Urothelium cell line (cell line): ENCODE data around the gene TTLL9.
"Not testable (repeated sequence)": the region's sequence is repeated elsewhere in the genome, so short reads cannot be mapped to it uniquely, and the experiment has no call there.

Experiments used
- DNase-seq: peaks from one replicate; pipeline ENCODE4 v3.0.0; 2011; ENCODE audit warnings: low spot score, mixed read lengths
- FAIRE-seq: peaks from 2 replicates; lab custom pipeline; 2011; peaks lifted over from hg19 to GRCh38; lab: Jason Lieb, UNC

Gene TTLL9

GRCh38 chr20:31869942-31870725 lies at the start of gene TTLL9, which contains the start of gene DUSP15:
Gene TTLL9 (plus strand): TSS chr20:31870634. CDS start chr20:31871127, 493 bp downstream.
Gene DUSP15 (minus strand): TSS chr20:31870527. CDS start chr20:31870337, 190 bp downstream.
- DNase-seq (peak; percentile 70), FAIRE-seq (peak; percentile 48)

- no peak for DNase-seq
- FAIRE-seq, result no peak
These were observed 49.0 kb upstream of the TTLL9 start for GRCh38 chr20:31821427-31821826.

DNA sequence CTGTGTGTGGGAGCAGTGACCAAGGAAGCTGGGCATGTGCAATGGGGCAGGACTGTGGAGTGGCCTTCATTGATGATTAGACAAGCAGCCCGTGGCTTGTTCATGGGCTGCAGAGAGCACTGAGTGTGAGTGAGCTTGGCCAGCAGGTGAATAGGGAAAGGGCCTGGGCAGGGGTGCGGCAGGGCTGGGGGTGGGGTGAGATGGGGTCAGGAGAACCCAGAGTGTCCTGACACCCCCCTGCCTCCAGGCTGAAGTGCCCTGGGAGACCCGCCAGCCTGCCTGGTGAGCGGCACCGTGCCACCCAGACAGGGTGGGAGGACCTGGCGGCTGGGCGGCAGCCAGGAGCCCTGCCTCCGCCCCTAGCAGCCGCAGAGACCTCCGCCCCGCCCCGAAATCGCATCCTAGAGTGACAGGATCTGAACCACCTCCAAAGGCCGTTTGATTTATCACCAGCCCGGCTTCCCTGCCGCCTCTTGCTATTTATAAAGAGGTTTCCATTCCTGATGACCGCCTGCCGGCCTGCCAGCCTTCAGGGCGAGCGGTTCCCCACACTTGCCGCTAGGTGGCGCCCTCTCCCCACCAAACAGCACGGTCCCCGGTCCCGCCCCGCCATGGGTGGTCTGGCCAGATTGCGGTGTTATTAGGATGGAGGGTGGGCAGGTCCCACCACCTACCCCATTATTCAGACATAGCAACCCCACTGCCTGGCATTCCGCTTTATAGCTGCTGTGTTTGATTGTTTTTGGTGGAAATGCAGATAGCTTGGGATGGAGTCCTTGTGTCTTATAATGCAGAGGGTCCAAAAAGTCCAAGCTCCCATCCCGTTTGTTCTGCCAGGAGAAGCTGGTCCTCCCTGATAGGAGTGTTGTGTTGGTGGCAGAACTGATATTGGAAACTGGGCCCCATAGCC lies 47.8 kb upstream of the TTLL9 start:
- peak; percentile 52 for FAIRE-seq

DNA sequence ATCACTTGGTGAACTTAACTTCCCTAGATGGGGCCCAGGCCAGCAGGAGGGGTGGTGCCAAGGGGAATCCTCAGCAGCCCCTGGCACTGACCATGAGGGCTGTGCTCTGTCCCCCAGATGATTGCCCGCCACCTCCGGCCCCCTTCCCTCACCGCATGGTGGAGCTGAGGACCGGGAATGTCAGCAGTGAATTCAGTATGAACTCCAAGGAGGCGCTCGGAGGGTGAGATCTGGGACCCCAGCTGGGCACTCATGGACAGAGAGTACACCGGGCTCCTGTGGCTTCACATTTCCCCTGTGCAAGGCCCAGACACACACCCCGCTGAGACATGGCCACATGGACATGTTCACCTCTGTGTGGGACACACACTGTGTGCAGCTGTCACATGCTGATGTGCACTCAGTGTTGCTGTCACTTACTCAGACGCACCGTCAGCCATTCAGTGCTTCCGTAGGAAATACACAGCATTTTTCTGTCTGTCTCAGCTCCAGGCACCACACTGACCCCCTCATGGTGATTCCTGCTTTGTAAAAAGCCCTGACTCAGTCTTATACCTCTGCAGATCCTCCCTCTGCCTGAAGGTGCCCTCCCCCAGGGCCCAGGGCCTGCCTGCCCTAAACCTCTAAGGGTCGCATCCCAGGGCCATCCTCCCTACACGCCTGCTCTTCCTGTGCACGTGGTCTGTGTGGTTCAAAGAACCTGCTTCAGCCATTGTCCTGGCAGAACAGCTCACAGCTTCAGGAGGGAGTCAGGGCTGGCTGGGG lies 46.9 kb upstream of the TTLL9 start:
- FAIRE-seq (peak; percentile 32), DNase-seq (no peak)

More for the DNA sequence above, 47.8 kb upstream of the TTLL9 start:
- peak; percentile 90 for DNase-seq

DNA sequence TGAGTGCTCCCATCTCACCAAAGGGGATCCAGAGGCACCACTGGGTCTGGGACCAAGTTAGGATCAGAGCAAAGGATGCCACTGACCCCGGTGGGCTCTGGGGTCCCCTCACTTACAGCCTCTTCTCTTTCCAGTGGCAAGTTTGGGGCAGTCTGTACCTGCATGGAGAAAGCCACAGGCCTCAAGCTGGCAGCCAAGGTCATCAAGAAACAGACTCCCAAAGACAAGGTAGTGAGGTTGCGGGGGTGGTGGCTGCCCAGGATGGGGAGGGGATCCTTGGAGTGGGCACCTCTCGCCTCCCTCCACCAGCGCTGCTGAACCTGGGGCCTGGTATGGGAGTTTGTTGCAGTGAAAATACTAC lies 46.3 kb upstream of the TTLL9 start:
- FAIRE-seq (no peak), DNase-seq (no peak)

GRCh38 chr20:31824554-31825313 lies 45.7 kb upstream of the TTLL9 start:
- no peak for FAIRE-seq
- DNase-seq, result no peak

- FAIRE-seq, result no peak
These were observed 44.4 kb upstream of the TTLL9 start for GRCh38 chr20:31826074-31826473.

DNA sequence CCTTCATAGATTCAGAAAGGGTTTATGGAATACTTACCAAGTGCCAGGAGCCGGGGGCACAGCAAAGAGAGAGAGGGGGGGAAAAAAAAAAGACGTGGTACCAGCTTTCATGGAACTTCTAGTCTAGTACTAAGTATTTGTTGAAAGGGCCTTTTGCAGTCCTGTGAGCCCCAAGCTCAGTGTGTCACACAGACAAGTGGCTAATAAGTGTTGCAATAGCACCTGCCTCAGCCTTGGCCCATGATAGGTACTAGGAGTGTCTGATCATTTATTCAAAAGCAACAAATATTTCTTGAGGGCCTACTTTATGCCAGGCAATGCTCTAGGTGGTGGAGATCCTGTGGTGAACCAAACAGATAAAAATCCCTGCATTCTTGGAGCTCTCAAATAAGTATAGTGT lies 43.4 kb upstream of the TTLL9 start:
- no peak for FAIRE-seq
- no peak for DNase-seq

More at GRCh38 chr20:31826074-31826473, 44.4 kb upstream of the TTLL9 start:
- DNase-seq, result no peak

- not testable (repeated sequence) for DNase-seq, FAIRE-seq
These were observed 42.4 kb upstream of the TTLL9 start for GRCh38 chr20:31828016-31828415.

DNA sequence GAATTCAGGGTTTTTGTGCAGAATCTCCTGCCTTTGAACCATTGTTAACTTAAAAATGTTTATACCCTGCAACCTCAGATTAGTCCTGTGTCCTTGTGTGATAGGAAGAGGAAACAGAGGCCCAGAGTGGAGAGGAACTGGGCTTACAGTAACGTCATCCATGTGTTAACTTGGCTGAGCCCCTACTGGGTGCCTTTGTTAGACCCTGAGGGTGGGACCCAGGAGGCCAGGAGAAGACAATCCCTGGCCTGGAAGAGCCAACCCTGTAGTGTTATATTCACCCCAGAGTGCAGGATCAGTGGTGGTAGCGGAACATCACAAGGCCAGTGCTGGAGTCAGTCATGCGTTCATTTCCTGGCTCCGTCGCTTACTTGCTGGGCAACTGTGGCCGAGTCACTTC lies 40.7 kb upstream of the TTLL9 start:
- FAIRE-seq, result no peak
- DNase-seq, result no peak

- no peak for FAIRE-seq
- no peak for DNase-seq
These were observed 39.9 kb upstream of the TTLL9 start for GRCh38 chr20:31830406-31830981.

GRCh38 chr20:31831211-31831610 lies 39.2 kb upstream of the TTLL9 start:
- DNase-seq (no peak), FAIRE-seq (peak; percentile 27)

DNA sequence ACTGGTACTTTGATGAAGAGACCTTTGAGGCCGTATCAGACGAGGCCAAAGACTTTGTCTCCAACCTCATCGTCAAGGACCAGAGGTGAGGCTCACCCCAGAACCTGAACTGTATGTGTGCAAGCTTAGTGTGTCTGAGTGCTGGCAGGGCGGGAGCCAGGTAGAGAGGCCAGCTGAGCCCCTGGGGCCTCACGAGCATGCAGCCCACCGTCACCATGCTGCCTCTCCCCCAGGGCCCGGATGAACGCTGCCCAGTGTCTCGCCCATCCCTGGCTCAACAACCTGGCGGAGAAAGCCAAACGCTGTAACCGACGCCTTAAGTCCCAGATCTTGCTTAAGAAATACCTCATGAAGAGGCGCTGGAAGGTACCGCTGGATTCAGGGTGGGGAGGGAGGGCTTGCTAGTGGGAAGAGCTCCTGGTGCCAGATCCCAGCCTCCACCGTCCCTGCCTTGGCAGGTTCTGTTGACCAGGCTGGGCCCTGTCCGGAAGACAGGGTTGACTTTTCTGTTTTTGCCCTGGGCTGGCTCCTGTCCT lies 38.6 kb upstream of the TTLL9 start:
- DNase-seq (no peak), FAIRE-seq (no peak)

- FAIRE-seq (peak; percentile 46), DNase-seq (peak; percentile 71)
These were observed 37.1 kb upstream of the TTLL9 start for GRCh38 chr20:31833130-31833930.

GRCh38 chr20:31833931-31834521 lies 36.4 kb upstream of the TTLL9 start:
- FAIRE-seq (no peak), DNase-seq (no peak)

GRCh38 chr20:31835554-31835953 lies 34.9 kb upstream of the TTLL9 start:
- peak; percentile 53 for FAIRE-seq

DNA sequence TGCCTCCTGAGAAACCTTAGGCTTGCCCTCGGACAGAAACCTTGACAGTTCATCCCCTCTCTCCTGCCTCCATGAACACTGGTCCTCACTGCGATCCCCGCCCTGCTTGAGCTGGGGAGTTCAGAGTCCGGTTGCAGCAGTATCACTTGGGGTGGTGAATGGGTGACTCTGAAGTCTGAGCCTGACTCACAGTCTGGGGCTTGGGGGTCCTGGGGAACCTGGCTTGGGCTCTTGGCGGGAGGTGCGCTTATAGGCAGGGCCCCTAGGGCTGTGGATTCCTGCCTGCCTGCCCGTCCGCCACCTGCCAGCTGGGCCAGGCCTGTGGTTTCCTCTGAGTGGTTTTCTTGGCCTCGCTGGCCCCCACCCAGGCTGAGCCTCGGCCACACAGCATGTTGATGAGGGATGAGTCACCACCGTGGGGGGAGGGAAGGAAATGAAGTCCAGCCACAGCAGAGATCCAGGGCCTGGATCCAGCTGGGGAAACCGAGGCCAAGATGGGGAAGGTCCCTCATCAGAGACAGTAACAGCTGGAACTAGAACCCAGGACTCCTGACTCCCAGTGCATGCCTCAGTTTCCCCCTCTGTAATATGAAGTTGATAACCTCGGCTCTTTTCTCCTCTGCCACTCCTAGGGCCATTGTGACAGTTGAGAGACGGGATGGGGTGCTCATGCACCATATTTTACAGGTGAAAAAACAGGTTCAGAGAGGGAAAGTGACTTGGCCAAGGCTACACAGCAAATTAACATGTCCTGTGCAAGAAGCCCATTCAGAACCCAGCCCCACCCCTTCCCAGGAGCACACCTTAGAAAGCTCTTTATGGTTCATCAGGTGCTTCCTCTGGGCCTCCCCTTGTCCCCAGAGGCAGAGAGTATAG lies 34.2 kb upstream of the TTLL9 start:
- DNase-seq, result peak; percentile 97
- peak; percentile 98 for FAIRE-seq

More at GRCh38 chr20:31835554-31835953, 34.9 kb upstream of the TTLL9 start:
- no peak for DNase-seq
